Measurements from ENCODE around the gene HDHD5. TPM values are rescaled to one million over a fixed set of nuclear protein-coding genes. Genes with fewer than 3 reads are reported as not detected.

Gene HDHD5
- 31.1 TPM for total RNA-seq

GRCh38 chr22:17158568-17159503 is at the start of gene HDHD5:
Gene HDHD5 (minus strand): TSS chr22:17159277. CDS start chr22:17159251, 26 bp downstream.

GRCh38 chr22:17121233-17122195 is 37.6 kb downstream of the HDHD5 start, which contains the start of gene TMEM121B:
Gene TMEM121B (minus strand): TSS chr22:17121360. CDS start chr22:17121127, 233 bp downstream.

Other genes starting within 250 kb of the HDHD5 start
- not detected for gene GAB4, start 151.1 kb downstream of the HDHD5 start, total RNA-seq
- 7.8 TPM for gene IL17RA, start 74.3 kb downstream of the HDHD5 start, total RNA-seq
- 12.5 TPM for gene TMEM121B, start 37.9 kb downstream of the HDHD5 start, total RNA-seq
- 10.4 TPM for gene ADA2, start 60.2 kb upstream of the HDHD5 start, total RNA-seq
- gene CECR2, start 210.2 kb upstream of the HDHD5 start, total RNA-seq, result 6.0 TPM